ACC112 (cell line): ENCODE data around the gene TNNC2.

Source experiments
- H2AFZ ChIP-seq: fragments of 200-600 bp; sonication (generic); one replicate; pipeline ENCODE4 v1.6.0; 2017; ENCODE audit warnings: antibody characterized with exemption, low read length; ENCODE audit not compliant: unreplicated experiment
- H3K27ac ChIP-seq: fragments of 200-600 bp; sonication (generic); 2 replicates; pipeline ENCODE4 v1.5.1; 2014; ENCODE audit warnings: low read depth, mild to moderate bottlenecking, antibody characterized with exemption, low read length, moderate library complexity
- H3K27me3 ChIP-seq: fragments of 200-600 bp; sonication (generic); 2 replicates; pipeline ENCODE4 v1.6.1; 2014; ENCODE audit warnings: mild to moderate bottlenecking, antibody characterized with exemption, low read length, moderate library complexity, mixed read lengths; ENCODE audit not compliant: insufficient read depth
- H3K36me3 ChIP-seq: fragments of 200-600 bp; sonication (generic); 2 replicates; pipeline ENCODE4 v1.6.1; 2016; ENCODE audit warnings: mild to moderate bottlenecking, antibody characterized with exemption, low read length, moderate library complexity, mixed read lengths; ENCODE audit not compliant: insufficient read depth
- H3K4me1 ChIP-seq: fragments of 200-600 bp; sonication (generic); one replicate; pipeline ENCODE4 v1.6.1; 2016; ENCODE audit warnings: low read length, mixed read lengths; ENCODE audit not compliant: insufficient read depth, unreplicated experiment, control insufficient read depth
- H3K4me3 ChIP-seq: fragments of 200-600 bp; sonication (generic); 2 replicates; pipeline ENCODE4 v1.5.1; 2014; ENCODE audit warnings: mild to moderate bottlenecking, low read depth, low read length
- H3K79me2 ChIP-seq: fragments of 200-600 bp; sonication (generic); one replicate; pipeline ENCODE4 v1.6.0; 2016; ENCODE audit warnings: low read length; ENCODE audit not compliant: control insufficient read depth, unreplicated experiment, insufficient read depth

Gene TNNC2

GRCh38 chr20:45821947-45822346 lies 5.2 kb downstream of the TNNC2 start:
- Histone ChIP-seq H3K36me3 (peaks cover 2% of the 10 kb centered on the region; the same call in 1 of the 2 replicates), H3K4me3 (no peak overlapping the region), H3K4me1 (peaks cover 21% of the 10 kb centered on the region), H3K27me3 (peaks cover 6% of the 10 kb centered on the region; the same call in 1 of the 2 replicates), H3K27ac (no peak overlapping the region), H2AFZ (no peak overlapping the region), H3K79me2 (no peaks in the 10 kb centered on the region)

- no peak overlapping the region for H2AFZ ChIP-seq
- peaks cover 19% of the 10 kb centered on the region for H3K4me1 ChIP-seq
- no peak overlapping the region for H3K27ac ChIP-seq
- no peak overlapping the region for H3K4me3 ChIP-seq
- H3K36me3 ChIP-seq, result peaks cover 13% of the 10 kb centered on the region; the same call in 1 of the 2 replicates
- peaks cover 6% of the 10 kb centered on the region; the same call in 1 of the 2 replicates for H3K27me3 ChIP-seq
- peaks cover 12% of the 10 kb centered on the region for H3K79me2 ChIP-seq
These were observed 7.6 kb downstream of the TNNC2 start for GRCh38 chr20:45819466-45819865.

GRCh38 chr20:45818239-45818638 lies 8.9 kb downstream of the TNNC2 start:
- Histone ChIP-seq H2AFZ (no peak overlapping the region), H3K4me1 (peaks cover 22% of the 10 kb centered on the region), H3K27ac (peak overlapping the region; percentile 70), H3K79me2 (peaks cover 22% of the 10 kb centered on the region), H3K4me3 (no peak overlapping the region), H3K36me3 (peaks cover 14% of the 10 kb centered on the region; the same call in 1 of the 2 replicates), H3K27me3 (peaks cover 1% of the 10 kb centered on the region; the same call in 1 of the 2 replicates)

GRCh38 chr20:45817376-45818194 lies 9.5 kb downstream of the TNNC2 start:
- peak overlapping the region; percentile 70 for H3K27ac ChIP-seq
- H3K4me3 ChIP-seq, result no peak overlapping the region
- peaks cover 14% of the 10 kb centered on the region; the same call in 1 of the 2 replicates for H3K36me3 ChIP-seq
- peaks cover 29% of the 10 kb centered on the region for H3K79me2 ChIP-seq
- no peak overlapping the region for H2AFZ ChIP-seq
- no peaks in the 10 kb centered on the region for H3K27me3 ChIP-seq
- H3K4me1 ChIP-seq, result peaks cover 22% of the 10 kb centered on the region

GRCh38 chr20:45816951-45817350 lies 10.2 kb downstream of the TNNC2 start:
- no peak overlapping the region for H3K4me3 ChIP-seq
- H2AFZ ChIP-seq, result no peak overlapping the region
- peaks cover 22% of the 10 kb centered on the region for H3K4me1 ChIP-seq
- peaks cover 14% of the 10 kb centered on the region; the same call in 1 of the 2 replicates for H3K36me3 ChIP-seq
- H3K27ac ChIP-seq, result peak overlapping the region; percentile 70
- H3K27me3 ChIP-seq, result no peaks in the 10 kb centered on the region
- H3K79me2 ChIP-seq, result peaks cover 30% of the 10 kb centered on the region

- Histone ChIP-seq H3K4me1 (peaks cover 22% of the 10 kb centered on the region), H3K4me3 (peak overlapping the region; percentile 29; the same call in 1 of the 2 replicates), H3K36me3 (peaks cover 24% of the 10 kb centered on the region), H3K27ac (no peak overlapping the region), H2AFZ (no peak overlapping the region), H3K79me2 (peaks cover 30% of the 10 kb centered on the region), H3K27me3 (no peaks in the 10 kb centered on the region)
These were observed 12.8 kb downstream of the TNNC2 start for GRCh38 chr20:45814314-45814713.

- Histone ChIP-seq H3K36me3 (peaks cover 24% of the 10 kb centered on the region), H3K27ac (peak overlapping the region; percentile 61; the same call in 1 of the 2 replicates), H3K27me3 (no peaks in the 10 kb centered on the region), H3K4me3 (peak overlapping the region; percentile 88), H2AFZ (no peak overlapping the region), H3K79me2 (peaks cover 30% of the 10 kb centered on the region), H3K4me1 (peaks cover 22% of the 10 kb centered on the region)
These were observed 13.6 kb downstream of the TNNC2 start for GRCh38 chr20:45813489-45813888.

GRCh38 chr20:45813006-45813340 lies 14.1 kb downstream of the TNNC2 start:
- Histone ChIP-seq H3K27me3 (no peaks in the 10 kb centered on the region), H3K4me1 (peaks cover 22% of the 10 kb centered on the region), H3K36me3 (peaks cover 24% of the 10 kb centered on the region), H3K79me2 (peaks cover 30% of the 10 kb centered on the region), H2AFZ (peak overlapping the region; percentile 67), H3K4me3 (peak overlapping the region; percentile 88), H3K27ac (peak overlapping the region; percentile 61)

GRCh38 chr20:45812157-45813005 lies 14.7 kb downstream of the TNNC2 start, which contains the start of gene UBE2C:
UBE2C (plus strand) TSS chr20:45812644; CDS start chr20:45812696, 52 bp downstream.
- Histone ChIP-seq H2AFZ (peak within 1 kb of the TSS; percentile 67), H3K4me3 (peak within 1 kb of the TSS; percentile 88), H3K4me1 (peaks cover 16% of the 10 kb centered on the region), H3K79me2 (peaks cover 30% of the 10 kb centered on the region), H3K36me3 (peaks cover 24% of the 10 kb centered on the region), H3K27ac (peak within 1 kb of the TSS; percentile 61), H3K27me3 (no peaks in the 10 kb centered on the region)

- H3K27ac ChIP-seq, result no peak overlapping the region
- H3K27me3 ChIP-seq, result no peaks in the 10 kb centered on the region
- H3K4me1 ChIP-seq, result peaks cover 4% of the 10 kb centered on the region
- no peak overlapping the region for H2AFZ ChIP-seq
- peaks cover 12% of the 10 kb centered on the region for H3K36me3 ChIP-seq
- no peak overlapping the region for H3K4me3 ChIP-seq
- peaks cover 25% of the 10 kb centered on the region for H3K79me2 ChIP-seq
These were observed 16.7 kb downstream of the TNNC2 start for GRCh38 chr20:45810191-45810970.
